HG02885 (cell line): Measurements from ENCODE around the gene TXN2.
"Not testable (repeated sequence)": the region's sequence is repeated elsewhere in the genome, so short reads cannot be mapped to it uniquely, and the experiment has no call there.

Source experiments
- ATAC-seq: cut with Tn5 transposase; IDR thresholded peaks from one replicate; pipeline ENCODE4 v1.9.1; 2021; ENCODE audit warnings: mild to moderate bottlenecking; ENCODE audit not compliant: unreplicated experiment, poor library complexity

The TXN2 gene

GRCh38 chr22:36456464-36456845 is 25.0 kb downstream of the TXN2 start:
- no peak for ATAC-seq

DNA sequence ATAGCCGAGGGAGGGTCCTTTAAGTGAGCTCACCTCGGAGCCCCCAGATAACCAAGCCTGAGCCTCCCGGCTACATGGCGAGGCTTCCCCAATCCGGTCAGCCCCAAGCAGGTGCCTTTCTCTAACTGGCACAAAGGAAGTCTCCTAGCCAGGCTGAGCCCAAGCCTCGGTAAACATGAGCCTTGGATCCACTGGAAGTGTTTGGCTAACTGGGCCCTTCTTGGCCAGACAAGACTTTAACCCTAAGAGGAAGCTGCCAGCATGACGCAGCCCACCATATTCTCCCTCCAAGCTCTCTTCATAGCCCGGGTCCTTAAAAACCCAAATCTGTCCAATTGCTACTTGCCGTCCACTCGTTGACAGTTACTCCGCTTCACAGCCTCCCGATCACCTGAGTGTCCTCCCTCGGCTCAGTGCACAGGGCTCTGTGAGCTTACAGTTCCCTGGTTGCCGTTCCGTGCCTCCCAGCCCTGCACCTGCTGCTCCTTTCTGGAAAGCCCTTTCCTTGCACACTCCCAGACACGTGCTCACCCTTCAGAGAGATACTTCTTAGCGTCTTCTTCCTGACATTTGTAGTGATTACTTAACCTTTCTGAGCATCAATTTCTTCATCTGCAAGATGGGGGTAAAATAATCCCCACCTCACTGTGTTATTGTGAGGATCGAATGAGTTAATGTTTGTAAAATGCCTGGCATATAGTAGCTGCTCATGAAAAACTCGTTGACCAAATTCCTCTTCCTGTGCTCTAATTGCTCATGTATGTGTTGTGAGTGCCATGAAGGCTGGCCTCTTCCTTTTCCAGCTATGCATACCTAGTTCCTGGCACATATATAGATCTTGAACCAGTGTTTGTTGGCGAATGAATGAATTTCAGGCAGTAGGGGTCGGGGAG is 25.6 kb downstream of the TXN2 start:
- no peak for ATAC-seq

- peak; percentile 75 for ATAC-seq
Observed at GRCh38 chr22:36454916-36455570, 26.4 kb downstream of the TXN2 start.

GRCh38 chr22:36453855-36454378 is 27.5 kb downstream of the TXN2 start:
- no peak for ATAC-seq

GRCh38 chr22:36452978-36453607 is 28.3 kb downstream of the TXN2 start:
- ATAC-seq, result not testable (repeated sequence)

DNA sequence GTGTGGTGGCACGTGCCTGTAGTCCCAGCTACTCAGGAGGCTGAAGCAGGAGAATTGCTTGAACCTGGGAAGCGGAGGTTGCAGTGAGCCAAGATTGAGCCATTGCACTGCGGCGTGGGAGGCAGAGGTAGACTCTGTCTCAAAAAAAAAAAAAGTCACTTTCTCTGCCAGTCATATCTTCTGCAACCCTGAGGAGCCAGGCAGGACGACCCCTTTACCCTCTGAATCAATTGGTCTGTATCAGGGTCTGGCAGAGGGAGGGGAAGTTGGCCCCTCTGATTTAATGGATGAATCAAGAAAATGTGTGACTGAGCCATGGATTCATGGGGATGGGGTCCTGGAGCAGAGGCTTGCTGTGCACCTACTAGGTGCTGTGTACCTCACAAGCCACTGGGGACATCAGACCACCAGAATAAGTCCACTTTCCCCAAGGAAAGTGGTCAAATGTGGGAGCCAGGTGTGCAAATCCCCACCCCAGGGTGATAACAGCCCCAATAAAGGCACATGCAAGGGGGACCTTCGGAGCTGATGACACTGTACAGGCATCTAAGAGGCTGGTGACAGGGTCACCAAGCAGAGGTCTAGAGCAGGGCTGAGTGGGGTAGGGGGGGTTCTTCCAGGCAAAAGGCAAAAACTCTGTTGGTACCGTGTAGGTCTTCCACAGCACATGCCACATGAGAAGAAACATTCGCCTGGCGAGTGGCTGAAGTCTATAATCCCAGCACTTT is 29.0 kb downstream of the TXN2 start:
- ATAC-seq, result no peak

- not testable (repeated sequence) for ATAC-seq
Observed at GRCh38 chr22:36450923-36451322, 30.5 kb downstream of the TXN2 start.

GRCh38 chr22:36449596-36450175 is 31.8 kb downstream of the TXN2 start:
- ATAC-seq, result no peak

DNA sequence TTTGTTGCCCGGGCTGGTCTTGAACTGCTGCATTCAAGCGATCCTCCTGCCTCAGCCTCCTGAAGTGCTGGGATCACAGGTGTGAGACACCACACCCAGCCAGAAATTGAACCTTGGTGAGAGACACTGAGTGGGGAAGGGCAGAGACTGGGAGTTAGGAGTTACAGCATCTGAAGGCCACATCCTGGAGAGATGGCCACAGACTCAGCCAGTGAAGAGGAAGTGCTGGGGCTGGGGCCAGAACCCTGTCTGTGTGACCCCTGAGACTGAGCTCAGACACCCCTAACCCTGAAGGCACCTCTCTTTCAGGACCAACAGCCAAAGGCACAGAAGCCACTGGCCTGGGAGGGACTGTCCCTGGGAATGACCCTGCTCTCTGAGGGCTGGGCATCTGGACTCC is 33.8 kb downstream of the TXN2 start:
- ATAC-seq, result no peak

- ATAC-seq, result no peak
Observed at GRCh38 chr22:36445158-36445668, 36.2 kb downstream of the TXN2 start.

GRCh38 chr22:36443198-36443770 is 38.2 kb downstream of the TXN2 start:
- no peak for ATAC-seq

DNA sequence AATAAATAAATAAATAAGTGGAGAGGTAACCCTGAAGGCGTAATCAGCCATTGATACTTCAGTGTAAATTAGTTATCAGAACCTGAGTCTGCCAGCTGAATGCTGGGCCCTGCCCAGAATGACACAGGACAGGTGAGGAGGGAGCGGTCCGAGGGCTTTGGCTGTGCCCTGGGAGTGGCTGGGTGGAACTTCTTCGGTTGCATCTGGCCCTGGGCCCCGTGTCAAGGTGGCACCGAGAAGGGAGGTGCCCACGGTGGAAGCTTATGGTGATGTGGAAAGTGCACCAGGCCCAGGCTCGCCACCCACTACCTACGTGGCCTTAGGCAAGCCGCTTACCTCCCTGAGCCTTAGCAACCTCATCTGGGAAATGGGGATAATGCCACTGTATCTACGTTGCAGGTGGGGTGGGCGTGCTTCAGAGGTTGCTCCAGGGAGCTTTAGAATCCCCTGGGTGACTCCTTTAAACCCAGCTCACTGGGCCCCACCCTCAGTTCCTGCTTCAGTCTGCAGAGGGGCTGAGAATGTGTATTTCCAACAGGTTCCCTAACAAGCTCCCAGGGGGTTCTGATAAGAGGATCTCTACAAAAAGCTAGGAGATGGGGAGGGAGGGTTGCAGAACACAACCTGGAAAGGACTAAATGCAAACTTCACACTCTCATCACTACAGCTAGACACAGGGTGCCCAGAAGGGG is 38.8 kb downstream of the TXN2 start:
- ATAC-seq, result no peak

- no peak for ATAC-seq
Observed at GRCh38 chr22:36440429-36441002, 40.9 kb downstream of the TXN2 start.

DNA sequence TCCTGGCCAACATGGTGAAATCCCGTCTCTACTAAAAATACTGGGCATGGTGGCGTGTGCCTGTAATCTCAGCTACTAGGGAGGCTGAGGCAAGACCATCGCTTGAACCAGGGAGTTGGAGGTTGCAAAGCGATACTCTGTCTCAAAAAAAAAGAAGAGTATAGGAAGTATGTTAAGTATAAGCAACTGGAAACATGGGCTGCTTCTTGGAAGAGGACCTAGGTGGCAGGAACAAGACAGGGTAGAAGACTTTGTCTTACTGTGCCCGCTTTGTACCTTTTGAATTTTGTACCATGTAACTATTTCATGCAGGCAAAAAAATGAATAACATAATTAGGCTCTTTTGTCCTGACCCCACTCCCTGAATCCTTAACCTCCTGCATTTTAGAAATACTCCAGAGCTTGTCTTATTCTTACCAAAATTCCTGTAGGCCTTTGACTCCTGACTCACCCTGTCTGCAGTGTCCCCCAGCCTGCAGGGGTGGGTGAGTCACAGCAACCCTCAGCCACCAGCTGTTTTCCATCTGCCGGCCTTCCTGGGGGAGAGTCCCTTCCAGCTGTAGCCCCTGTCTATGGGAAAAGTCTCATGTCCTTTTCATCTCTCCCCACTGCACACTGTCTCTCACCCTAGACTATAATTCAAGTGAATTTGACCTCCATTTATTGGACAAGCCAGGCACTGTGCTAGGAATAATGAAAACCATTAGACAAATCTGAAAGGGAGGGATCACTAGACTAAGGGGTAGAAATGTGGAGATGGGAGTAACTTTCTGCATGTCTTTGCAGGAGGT is 41.8 kb downstream of the TXN2 start:
- ATAC-seq, result no peak

- ATAC-seq, result peak; percentile 39
Observed at GRCh38 chr22:36435516-36436415, 45.7 kb downstream of the TXN2 start.

DNA sequence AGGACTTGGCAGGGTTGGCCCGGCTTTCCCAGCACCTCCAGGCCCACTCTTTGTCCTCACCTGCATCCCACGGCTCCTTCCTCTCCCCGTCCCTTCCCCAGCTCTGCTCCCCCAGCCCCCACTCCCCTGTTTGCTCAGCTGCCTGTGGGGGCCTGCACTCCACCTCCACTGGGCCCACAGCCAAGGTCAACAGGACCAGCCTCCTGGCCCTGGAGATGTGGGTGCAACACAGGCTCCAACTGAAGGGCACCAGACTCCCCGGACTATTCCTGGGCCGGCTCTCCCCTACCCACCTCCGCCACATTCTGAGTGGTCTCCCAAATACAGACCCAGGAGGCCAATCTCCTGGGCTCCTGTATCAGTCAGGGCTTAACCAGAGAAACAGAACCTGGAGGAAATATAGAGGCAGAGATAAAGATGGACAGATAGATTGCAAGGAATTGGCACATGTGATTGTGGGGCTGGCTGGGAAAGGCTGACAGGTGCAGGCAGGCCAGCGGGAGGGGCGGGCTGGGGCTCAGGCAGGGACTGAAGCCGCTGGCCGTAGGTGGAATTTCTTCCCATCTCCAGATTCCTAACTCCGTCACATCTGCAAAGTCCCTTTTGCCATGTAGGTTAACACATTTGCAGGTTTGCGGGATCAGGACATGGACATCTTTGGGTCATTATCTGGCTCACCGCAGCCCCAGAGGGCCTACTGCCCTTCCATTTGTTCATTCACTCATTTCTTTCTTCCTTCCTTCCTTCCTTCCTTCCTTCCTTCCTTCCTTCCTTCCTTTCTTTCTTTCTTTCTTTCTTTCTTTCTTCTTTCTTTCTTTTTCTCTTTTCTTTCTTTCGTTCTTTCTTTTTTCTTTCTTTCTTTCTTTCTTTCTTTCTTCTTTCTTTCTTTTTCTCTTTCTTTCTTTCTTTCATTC is 47.9 kb downstream of the TXN2 start:
- no peak for ATAC-seq
